Activated CD8-positive, alpha-beta memory T cell treated with anti-CD3 and anti-CD28 coated beads, Interleukin-2, amount 50 U/mL, for 4 hours (primary cell): ENCODE measurements around the gene SPEM1.
A peak's percentile ranks its signal among the peaks of the same experiment; 100 is the strongest.

Experiments
- DNase-seq: peaks from one replicate; pipeline ENCODE4 v3.0.0-alpha.2; 2020

SPEM1 gene, protein sequence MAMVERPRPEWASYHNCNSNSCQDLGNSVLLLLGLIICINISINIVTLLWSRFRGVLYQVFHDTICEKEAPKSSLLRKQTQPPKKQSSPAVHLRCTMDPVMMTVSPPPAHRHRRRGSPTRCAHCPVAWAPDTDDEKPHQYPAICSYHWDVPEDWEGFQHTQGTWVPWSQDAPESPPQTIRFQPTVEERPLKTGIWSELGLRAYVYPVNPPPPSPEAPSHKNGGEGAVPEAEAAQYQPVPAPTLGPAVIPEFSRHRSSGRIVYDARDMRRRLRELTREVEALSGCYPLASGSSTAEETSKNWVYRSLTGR

GRCh38 chr17:7419819-7420610 is at the start of gene SPEM1:
SPEM1 (plus strand) TSS chr17:7420324; CDS start chr17:7420385, 61 bp downstream.
- DNase-seq, result no peak

- no peak for DNase-seq
These were observed 49.3 kb upstream of the SPEM1 start for GRCh38 chr17:7370853-7371252.

DNA sequence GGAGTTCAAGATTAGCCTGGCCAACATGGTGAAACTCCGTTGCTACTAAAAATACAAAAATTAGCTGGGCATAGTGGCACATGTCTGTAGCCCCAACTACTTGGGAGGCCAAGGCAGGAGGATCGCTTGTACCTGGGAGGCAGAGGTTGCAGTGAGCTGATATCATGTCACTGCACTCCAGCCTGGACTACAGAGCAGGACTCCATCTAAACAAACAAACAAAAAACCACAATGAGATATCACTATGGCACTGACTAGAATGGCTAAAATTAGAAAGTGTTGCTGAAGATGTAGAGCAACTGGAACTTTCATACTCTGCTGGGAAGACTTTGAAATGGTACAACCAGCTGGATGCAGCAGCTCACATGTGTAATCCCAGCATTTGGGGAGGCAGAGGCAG is 45.8 kb upstream of the SPEM1 start:
- DNase-seq, result no peak

GRCh38 chr17:7379134-7379533 is 41.0 kb upstream of the SPEM1 start:
- DNase-seq, result no peak

- no peak for DNase-seq
These were observed 39.8 kb upstream of the SPEM1 start for GRCh38 chr17:7380321-7380720.

GRCh38 chr17:7380855-7381683 is 39.1 kb upstream of the SPEM1 start, which contains the start of gene TNK1:
TNK1 (plus strand) TSS chr17:7381089; CDS start chr17:7382927, 1,838 bp downstream.
- DNase-seq, result no peak

GRCh38 chr17:7382901-7383300 is 37.2 kb upstream of the SPEM1 start:
- DNase-seq, result no peak

GRCh38 chr17:7383371-7383741 is 36.8 kb upstream of the SPEM1 start:
- no peak for DNase-seq

- peak; percentile 80 for DNase-seq
These were observed 36.2 kb upstream of the SPEM1 start for GRCh38 chr17:7383742-7384488.

- no peak for DNase-seq
These were observed 35.5 kb upstream of the SPEM1 start for GRCh38 chr17:7384489-7385081.

- DNase-seq, result no peak
These were observed 31.3 kb upstream of the SPEM1 start for GRCh38 chr17:7388856-7389255.

DNA sequence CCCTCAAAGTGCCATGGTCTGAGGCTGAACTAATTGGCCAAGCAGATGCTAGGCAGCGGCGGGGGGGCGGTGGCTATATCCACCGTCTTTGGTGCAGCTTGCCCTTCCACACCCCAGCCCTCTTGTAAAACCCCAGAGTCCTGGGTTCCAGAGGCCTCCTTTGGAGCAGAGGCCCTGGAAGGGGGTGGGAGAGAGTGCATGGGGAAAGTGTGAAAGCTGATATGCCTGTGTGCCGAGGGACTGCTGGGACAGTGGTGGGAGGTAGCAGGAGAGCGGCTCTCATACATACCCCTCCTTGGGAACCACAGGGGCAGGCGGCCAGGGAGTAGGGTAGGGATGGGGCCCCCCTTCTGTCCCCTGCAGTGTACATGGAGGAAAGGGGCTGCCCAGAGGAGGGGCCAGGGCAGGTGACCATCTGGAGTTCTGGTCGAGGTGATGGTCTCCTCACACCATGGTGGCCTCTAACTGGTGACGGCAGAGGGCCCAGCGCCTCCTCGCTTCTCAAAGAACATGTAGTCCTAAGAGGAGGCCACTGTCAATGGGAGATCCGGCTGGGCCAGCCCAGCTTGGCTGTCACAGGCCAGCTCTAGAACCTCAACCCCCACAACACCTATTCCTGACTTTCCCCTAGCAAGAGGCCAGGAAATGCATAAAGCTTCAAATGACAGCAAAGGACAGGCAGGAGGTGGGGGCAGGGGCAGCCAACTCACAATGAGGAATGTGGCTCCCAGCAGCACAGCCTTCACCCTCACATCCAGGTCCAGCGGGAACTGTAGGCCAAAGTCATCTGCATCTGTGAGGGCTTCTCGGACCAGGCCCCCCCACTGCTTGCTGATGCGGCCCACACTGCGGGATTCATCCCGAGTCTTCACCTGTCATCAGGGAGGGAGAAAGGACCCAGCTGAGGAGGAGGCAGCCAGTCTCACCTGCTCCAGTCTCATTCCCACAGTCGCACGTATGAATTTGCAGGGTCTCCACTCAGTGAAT is 29.9 kb upstream of the SPEM1 start:
- no peak for DNase-seq

DNA sequence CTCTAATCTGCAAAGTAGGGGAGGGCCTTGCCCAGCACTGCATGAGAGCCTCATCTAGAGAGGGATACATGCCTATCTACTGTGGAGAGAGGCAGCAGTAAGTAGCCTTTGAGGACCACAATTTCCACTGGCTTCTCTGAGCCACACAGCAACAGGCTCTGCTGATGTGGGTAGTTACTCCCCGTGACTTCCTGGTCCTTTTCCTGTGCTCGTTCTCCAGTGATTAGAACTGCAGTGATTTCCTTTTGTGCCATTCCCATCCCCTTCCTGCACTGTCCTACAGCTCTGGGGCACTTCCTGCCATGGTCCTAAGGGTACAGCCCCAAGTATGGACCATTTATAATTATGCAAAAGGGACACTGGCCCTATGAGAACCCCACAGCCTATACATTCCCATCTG is 28.8 kb upstream of the SPEM1 start:
- no peak for DNase-seq

DNA sequence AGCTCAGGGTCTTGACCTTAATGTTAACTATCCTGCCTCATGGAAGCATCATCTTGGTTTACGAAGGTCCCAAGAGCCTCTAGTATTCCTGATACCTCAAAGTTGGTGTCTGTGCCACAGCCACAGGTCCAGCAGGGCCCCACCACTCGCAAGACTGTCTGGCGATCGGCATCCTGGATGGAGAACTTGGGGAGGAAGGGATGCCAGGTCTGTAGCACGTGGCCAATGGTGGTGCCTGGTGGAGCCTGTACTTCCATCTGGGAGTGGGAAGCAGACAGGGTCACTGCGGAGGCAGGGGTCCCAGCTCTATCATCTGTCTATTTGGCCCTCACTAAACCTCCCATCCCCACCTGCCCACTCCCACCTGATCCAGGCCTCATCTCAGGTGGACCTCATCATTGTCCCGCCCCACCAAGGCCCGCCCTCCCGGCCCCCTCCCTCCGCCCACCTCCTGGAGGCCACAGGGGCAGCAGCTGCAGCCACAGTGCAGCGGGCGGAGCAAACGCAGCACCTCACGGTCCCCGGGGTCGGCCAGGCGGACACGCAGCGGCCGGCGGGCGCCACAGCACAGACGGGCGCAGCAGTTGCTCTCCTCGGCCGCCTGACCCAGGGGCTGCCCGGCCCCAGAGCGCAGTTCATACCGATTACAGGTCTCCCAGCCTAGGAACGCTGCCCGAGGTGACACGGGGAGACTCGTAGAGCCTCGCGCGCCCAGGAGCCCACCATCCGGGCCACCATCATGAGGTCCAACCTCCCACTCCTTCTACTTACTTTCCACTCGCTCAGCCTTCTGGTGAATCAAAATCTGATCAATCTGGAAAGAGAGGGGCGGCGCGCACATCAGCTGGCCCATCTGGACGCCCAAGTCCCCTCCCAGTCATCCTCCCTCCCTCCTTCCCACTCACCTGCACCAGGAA is 27.2 kb upstream of the SPEM1 start:
- no peak for DNase-seq

GRCh38 chr17:7393613-7394451 is 26.3 kb upstream of the SPEM1 start:
- peak; percentile 71 for DNase-seq

- DNase-seq, result peak; percentile 84
These were observed 25.5 kb upstream of the SPEM1 start, which contains the start of gene PLSCR3 for GRCh38 chr17:7394452-7395191. PLSCR3 (minus strand) TSS chr17:7394525; CDS start chr17:7394110, 415 bp downstream.

- no peak for DNase-seq
These were observed 24.0 kb upstream of the SPEM1 start for GRCh38 chr17:7396147-7396546.

- DNase-seq, result no peak
These were observed 21.5 kb upstream of the SPEM1 start for GRCh38 chr17:7398612-7399011.
